ENCODE data around the gene MLLT10.

The MLLT10 gene

GRCh38 chr10:21533467-21534279 lies at the start of gene MLLT10:
Gene MLLT10, plus strand, starts transcription at chr10:21534232. Its CDS starts 413 bp downstream, at chr10:21534645.
- DNase-seq (ENCODE audit: low spot score) = peak; percentile 71

- DNase-seq (ENCODE audit: low spot score) = no peak
Observed at GRCh38 chr10:21487416-21488180, 46.4 kb upstream of the MLLT10 start.

GRCh38 chr10:21488246-21488956 lies 45.6 kb upstream of the MLLT10 start:
- no peak for DNase-seq (ENCODE audit: low spot score)

- DNase-seq (ENCODE audit: low spot score) = no peak
Observed at GRCh38 chr10:21488957-21489446, 45.0 kb upstream of the MLLT10 start.

GRCh38 chr10:21490028-21490710 lies 43.9 kb upstream of the MLLT10 start:
- no peak for DNase-seq (ENCODE audit: low spot score)

GRCh38 chr10:21490711-21491105 lies 43.3 kb upstream of the MLLT10 start:
- DNase-seq (ENCODE audit: low spot score) = no peak

DNA sequence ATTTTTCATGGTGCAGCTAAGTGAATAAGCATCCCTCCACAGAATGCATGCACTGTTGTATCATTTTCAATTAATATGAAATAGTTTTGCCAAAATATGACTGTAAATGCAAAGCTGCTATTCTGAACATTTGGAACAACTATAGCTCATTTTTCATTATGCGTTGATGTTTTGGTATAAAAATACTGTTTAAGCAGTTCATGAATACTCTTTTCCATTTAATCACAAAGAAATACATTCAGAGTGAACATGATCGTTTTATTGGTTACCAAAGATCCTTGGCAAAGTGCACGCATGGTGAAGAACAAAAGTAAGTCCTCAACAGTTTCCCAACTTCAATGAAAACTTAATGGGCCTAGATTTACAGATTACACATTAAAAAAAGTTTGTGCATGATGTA lies 41.6 kb upstream of the MLLT10 start:
- DNase-seq (ENCODE audit: low spot score) = no peak

DNA sequence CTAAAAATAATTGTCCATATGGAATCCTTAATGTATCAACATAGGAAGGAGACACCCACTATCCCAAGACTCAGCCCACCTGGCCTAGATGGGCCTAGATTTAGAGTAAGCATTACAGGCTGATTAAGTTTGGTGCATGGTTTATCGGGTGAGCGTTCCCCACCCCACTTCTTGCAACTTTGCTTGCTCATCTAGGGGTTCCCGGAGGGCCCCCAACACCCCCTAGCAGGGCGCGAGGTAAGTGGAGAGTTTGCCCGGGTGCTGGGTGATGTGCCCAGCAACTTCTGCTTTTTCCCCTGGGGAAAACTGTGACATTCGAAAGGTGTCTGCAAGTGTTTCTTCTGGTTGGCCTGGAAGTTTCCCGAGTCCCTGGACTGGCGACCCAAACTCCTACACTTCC lies 40.2 kb upstream of the MLLT10 start:
- no peak for DNase-seq (ENCODE audit: low spot score)

DNA sequence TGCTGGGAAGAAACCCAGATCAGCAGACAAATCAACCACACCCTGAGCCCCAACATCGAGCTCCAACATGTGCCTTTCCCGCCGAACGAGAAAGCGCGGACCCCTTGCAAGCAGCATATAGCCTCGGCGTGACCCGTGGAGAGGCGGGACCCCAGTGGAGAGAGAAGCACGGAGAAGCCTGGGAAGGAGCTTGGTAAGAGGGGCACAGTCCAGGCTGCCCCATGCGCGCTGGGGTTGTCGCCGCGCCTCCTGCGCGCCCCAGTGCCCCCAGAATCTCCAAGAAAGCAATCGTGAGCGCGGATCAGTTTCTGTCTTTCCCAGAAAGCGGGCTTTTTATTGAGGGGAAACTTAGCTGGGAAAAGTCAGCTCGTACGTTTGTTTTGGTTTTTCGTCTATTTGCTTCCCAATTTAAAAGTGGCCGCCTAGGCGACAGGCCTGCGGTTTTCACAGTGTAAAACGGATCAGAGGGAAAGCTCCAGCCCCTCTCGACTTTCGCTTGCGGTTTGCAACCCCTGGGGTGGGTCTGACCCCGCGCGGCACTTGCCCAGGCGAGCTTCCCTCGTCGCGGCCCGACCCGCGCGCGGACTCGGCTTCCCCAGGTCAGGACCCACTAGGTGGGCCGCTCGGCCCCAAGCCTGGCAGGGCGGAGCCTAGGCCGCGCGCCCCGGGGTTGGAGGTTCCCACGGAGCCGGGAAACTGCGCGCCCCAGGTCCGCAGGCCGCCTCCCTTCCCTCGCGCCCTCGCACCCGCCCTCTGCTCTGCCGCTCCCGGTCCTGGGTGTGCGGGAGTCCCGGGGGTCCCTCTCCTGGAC lies 39.6 kb upstream of the MLLT10 start:
- no peak for DNase-seq (ENCODE audit: low spot score)

DNA sequence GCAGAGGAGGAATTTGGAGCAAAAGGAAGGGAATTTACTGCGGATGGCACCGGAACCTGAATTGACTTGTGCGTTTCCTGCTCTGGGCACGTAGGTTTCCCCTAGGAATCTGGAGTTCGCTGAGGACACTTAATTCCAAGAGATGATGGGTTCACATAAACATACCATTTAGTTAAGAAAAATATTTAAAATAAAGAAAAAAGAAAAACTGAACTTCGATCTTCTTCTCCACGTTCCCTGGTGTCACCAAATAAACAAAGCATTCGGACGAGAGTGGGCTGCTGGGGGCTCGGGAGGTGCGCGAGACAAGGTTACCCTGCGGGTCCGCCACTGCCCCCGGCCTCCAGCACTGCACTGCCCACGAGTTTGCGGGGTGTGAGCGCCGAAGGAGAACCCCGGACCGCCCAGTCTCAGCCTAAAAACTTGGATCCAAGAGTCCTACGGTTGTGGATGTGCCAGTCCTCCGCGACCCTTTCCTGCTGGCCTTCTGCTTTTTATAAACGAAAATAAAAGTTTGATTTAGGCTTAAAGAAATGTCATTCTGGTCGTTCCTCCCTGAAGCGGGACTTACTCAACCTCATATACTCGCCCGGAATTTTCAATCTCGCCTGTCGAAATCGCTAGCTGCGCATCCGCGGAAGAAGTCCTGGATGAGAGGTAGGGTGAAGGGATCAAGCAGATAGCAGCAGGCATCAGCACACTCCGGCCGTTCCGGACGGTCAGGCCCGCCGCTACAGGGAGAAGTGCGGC lies 38.9 kb upstream of the MLLT10 start:
- DNase-seq (ENCODE audit: low spot score) = no peak

DNA sequence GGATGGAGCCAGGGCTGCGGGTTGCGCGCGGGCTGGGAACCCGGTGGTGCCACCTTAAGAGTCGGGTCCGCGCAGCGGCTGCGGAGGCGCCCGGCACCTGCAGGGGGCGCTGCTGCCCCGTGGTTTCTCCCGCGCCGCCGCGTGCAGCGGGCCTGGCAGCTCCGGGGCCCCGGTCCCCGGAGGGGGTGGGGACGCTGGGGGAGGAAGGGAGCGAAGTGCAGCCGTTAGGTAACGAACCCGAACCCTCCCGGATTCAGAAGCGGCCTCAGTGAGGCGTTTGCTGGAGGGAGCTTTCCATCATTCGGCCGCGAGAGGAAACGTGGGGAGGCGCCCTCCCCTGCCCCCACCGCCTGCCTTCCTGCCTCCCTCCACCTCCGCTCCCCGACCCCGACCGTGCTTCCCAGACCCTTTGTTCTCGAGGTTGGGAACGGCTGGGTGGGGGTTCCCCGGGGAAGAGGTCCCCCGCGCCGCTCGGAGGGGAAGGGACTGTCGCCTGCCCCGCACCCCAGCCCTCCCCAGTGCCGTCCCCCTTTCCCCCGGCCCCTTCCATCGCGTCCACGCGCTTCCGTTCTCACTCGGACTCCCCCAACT lies 38.2 kb upstream of the MLLT10 start:
- peak; percentile 66 for DNase-seq (ENCODE audit: low spot score)

GRCh38 chr10:21496343-21497176 lies 37.5 kb upstream of the MLLT10 start:
- no peak for DNase-seq (ENCODE audit: low spot score)

DNA sequence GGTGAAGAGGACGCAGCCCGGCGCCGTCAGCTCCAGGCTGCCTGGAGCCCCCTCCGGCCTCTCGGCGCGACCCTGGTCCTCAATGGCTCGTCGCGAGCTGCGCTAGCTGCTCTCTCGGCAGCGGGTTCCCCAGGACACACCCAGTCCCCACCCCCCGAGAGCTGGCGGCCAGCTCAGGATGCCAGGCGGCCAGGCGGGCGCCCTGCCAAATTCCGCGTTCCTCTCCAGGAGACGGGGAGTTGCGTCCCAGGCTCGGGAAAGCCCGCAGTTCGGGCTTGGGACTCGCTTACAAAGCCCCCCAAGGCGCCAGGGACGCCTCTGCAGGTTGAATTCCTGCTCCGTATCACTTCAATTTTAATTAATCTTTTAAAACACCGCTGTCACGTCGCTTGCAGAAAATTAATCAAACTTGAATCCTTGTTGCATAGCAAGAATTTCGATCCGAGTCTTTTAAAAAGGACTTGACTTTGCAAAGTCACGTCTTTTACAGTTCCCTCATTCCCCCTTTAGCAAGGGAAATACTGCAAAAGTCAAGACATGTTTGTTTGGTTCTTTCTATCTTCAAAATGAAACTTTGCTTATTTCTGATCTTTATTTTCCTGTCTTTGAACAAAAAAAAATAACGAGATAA lies 36.7 kb upstream of the MLLT10 start:
- DNase-seq (ENCODE audit: low spot score) = peak; percentile 49

DNA sequence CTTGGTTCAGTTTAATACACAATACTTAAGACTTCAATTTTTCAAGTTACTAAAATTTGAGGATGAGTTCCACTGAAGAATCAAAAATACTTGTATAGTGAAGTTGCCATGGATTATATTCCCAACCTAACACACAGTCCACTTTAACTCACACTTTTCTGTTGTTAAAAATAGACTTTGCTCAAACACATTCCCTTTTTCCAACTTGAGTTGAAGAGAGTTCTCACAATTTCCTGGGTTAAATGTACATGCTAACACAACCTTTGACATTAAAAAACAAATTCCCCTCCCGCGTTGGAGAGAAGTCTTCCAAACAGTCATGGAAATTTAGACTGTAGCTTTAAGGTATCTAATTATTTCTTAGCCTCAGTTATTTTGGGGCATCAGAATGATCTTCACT lies 35.7 kb upstream of the MLLT10 start:
- DNase-seq (ENCODE audit: low spot score) = no peak

GRCh38 chr10:21498986-21499385 lies 35.0 kb upstream of the MLLT10 start:
- DNase-seq (ENCODE audit: low spot score) = no peak

GRCh38 chr10:21499701-21500577 lies 34.1 kb upstream of the MLLT10 start:
- no peak for DNase-seq (ENCODE audit: low spot score)

DNA sequence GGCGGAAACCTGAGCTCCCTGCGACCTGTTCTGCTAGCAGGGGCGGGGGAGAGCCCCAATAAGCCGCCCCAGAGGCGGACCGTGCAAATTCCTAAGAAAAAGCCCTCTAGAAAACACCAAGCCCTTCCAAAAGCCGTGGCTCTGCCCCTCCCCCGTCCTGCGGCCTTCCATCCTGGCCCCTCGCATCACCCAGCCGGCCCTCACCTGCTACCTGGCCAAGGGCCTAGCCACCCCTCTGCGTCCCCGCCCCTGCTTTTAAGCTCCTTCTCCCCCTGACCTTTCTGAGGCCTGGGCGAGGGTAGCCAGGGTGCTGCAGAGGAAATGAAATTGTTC lies 33.5 kb upstream of the MLLT10 start:
- DNase-seq (ENCODE audit: low spot score) = no peak

- DNase-seq (ENCODE audit: low spot score) = no peak
Observed at GRCh38 chr10:21501091-21501490, 32.9 kb upstream of the MLLT10 start.
